Renal cortex interstitium (tissue), 11 donors: ENCODE data around the gene TBC1D10A. TPM values are rescaled to one million over a fixed set of nuclear protein-coding genes. Genes with fewer than 3 reads are reported as not detected.
"Not testable (repeated sequence)": the region's sequence is repeated elsewhere in the genome, so short reads cannot be mapped to it uniquely, and the experiment has no call there.

Experiments
- DNase-seq, 11 donors: peaks; one replicate each; pipeline ENCODE4 v3.0.0-alpha.2; 2013; ENCODE audit warnings: low read depth in 9 of 11, low spot score in 4 of 11; ENCODE audit errors: extremely low read depth in 1 of 11
- polyA plus RNA-seq, 3 donors: library from polyadenylated mRNA; unstranded; fragments of 120-200 nt; gene quantifications; one replicate each; pipeline ENCODE4 v1.2.1, GENCODE V29; 2013; ENCODE audit not compliant: insufficient read length in 3 of 3

TBC1D10A gene
- polyA plus RNA-seq, 3 donors: 9.3 to 19.3 (median 15.9) TPM

- DNase-seq: peak; percentile 77 to 89 (median 87)
These were observed 29.9 kb upstream of the TBC1D10A start, which contains the start of the genes CCDC157 and SF3A1 for GRCh38 chr22:30356449-30357235. Gene CCDC157, plus strand, starts transcription at chr22:30357007. Its CDS starts 8,994 bp downstream, at chr22:30366001. Gene SF3A1, minus strand, starts transcription at chr22:30356894. Its CDS starts 102 bp downstream, at chr22:30356792.

DNA sequence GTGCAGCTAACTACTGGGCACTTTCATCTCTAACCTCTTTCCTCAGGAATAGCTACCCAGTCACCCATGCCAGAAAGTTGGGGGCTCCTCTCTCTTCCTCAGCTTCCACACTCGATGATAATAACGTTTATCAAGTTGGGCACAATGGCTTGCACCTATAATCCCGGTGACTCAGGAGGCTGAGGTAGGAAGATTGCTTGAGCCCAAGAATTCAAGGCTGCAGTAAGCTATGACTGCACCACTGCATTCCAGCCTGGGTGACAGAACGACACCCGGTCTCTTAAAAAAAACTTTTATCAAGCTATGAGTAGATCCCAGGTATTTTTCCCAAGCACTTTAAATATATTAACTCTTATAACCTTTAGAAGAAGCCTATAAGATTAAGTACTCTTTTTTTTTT, 27.9 kb upstream of the TBC1D10A start:
- no peak for DNase-seq

- DNase-seq: no peak
These were observed 24.5 kb upstream of the TBC1D10A start for GRCh38 chr22:30351226-30351625.

DNA sequence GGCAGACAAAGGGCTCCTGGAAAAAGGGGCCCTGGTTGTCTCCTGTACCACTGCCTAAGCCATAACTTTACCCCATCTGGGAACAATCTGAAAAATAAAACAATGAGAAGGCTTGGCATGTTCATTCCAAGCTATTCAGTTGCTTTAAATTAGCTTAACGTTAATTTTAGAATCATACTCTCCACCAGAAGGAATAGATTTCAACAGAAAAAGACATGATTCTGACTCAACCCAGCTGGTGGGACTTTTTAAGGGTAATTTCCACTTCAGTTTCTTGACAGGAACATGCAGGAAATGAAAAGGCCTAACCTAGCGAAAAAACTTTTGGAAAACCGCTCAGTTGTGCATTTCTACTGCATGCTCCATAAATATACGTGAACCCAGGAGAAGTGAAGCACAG, 22.1 kb upstream of the TBC1D10A start:
- no peak for DNase-seq

GRCh38 chr22:30348404-30348803, 21.7 kb upstream of the TBC1D10A start:
- no peak for DNase-seq

GRCh38 chr22:30347255-30347892, 20.6 kb upstream of the TBC1D10A start:
- DNase-seq: no peak

- no peak for DNase-seq
These were observed 17.9 kb upstream of the TBC1D10A start for GRCh38 chr22:30344447-30345200.

DNA sequence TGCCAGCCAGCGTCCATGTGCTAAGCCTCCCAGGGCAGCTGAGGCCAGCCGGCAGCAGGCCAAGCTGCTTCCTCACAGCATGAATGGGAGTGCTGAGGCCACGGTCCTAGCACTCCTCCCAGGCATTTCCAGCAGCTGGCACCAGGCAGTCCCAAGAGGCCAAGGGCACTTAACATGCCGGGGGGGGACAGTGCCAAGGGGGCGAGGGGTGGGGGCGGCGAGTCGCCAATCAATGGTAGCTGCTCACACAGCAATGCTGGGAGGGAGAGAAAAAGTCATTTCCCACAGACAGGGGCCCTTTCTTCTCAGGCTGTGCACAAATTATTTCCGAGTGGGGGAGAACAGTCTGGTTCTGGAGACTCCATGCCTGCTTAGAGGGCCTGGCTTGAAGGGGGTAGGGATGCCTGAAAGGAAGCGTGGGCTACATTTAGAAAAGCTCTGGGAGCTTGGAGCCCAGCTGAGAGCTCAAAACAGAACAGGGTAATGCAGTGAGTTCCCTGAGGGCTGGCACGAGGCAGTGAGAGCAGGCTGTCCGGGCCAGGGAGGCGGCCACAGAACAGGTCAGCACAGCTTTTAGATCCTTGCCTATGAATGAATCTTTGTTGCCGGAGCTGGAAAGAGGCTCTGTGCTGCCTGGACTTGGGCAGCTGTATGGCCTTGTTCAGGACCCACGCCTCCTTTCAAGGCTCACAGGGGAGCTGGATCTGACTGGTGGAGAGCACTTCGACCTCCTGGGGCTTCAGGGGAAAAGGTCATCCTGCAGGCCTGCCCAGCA, 14.4 kb upstream of the TBC1D10A start:
- no peak for DNase-seq

- no peak for DNase-seq
These were observed 12.1 kb upstream of the TBC1D10A start for GRCh38 chr22:30338802-30339201.

GRCh38 chr22:30338341-30338740, 11.6 kb upstream of the TBC1D10A start:
- not testable (repeated sequence) for DNase-seq

GRCh38 chr22:30337461-30337778, 10.7 kb upstream of the TBC1D10A start:
- no peak for DNase-seq

- DNase-seq: no peak
These were observed 10.2 kb upstream of the TBC1D10A start for GRCh38 chr22:30336752-30337460.

GRCh38 chr22:30335236-30335635, 8.5 kb upstream of the TBC1D10A start:
- no peak for DNase-seq

GRCh38 chr22:30334646-30335045, 7.9 kb upstream of the TBC1D10A start:
- no peak for DNase-seq

DNA sequence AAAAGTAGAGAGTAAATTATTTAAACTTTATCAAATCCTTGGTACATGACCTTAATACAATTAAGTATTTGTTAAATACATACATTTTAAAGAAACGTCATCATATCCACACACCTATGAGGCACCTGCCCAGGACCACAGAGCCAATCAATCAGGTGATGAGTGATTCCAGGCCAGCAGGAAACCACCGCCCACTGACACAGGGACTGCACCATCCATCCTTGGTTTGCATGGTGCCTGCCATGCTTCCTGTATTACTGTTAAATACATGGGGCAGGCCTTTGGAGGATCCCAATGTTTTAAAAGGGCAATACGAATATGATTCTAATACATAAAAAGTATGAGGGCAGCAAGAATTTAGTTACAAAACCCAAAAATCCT, 7.0 kb upstream of the TBC1D10A start:
- no peak for DNase-seq

DNA sequence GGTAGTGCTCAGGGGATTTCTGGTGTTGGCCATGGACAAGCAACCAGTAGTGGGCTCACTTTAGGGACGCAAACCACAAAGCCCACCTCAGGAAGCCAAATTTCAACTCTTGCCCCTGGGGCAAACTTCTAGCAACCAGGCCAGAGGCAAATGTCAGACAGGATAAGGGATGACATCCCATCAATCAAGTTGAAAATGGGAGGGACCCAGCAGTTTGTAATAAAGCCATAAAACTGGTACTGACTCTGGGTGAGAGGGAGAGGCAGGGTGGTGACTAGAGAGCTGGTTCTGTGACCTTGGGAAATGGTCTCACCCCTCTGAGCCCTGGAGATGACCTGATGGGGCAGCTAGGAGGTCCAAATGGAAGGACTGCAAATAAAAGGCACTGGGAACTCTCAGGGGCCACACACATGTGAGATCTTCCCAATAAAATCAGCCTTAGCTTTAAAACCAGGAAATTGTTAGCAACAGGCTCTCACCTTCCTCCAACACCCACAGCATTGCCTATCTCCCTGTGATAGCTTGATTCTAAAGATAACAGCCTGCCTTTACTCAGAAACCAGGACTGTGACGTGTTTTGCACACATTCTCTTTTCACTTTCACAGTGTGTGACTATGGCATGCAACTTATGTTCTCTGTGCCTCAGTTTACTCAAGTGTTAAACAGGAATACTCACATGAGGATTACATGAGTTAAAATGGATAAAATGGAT, 6.4 kb upstream of the TBC1D10A start:
- no peak for DNase-seq

GRCh38 chr22:30332551-30332950, 5.8 kb upstream of the TBC1D10A start:
- no peak for DNase-seq

DNA sequence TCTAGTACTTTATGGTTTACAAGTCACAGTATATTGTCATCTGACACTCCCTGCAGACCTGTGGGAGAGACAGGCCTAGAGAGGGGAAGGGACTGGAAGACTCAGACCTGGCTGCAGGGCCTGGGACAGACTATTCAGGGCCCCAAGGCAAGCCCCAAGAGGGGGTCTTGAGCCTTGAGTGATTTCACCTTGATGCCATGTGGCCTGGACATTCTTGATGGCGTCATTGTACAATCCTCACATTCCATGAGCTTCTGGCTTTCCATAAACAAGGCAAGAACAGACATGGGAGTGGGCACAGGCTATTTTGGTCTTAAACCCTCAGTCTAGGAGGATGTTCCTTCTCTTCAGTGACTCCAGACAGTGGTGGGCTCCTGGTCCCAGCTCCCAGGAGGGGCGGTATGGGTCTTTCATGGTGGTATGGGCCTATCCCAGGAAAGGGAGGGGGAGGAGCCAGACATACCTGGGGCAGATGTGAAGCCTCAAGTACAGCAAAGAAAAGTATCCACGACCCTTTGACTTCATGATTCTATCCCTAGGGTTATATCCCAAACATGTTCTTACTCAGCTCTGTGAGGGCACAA, 1.8 kb upstream of the TBC1D10A start:
- no peak for DNase-seq
